Neuronal stem cell (in vitro differentiated cells): ENCODE measurements around the gene SORBS1.

Source experiments
- DNase-seq: peaks from one replicate; pipeline ENCODE4 v3.0.0-alpha.2; 2013; ENCODE audit warnings: low spot score
- H2AFZ ChIP-seq: one replicate; pipeline ENCODE4 v1.6.1; 2013; ENCODE audit warnings: mild to moderate bottlenecking, low read length, inconsistent platforms
- H2AK5ac ChIP-seq: 2 replicates; pipeline ENCODE4 v1.6.1; 2013; ENCODE audit warnings: low read depth, mild to moderate bottlenecking, inconsistent platforms, low read length, moderate library complexity, mixed read lengths
- H2BK120ac ChIP-seq: 2 replicates; pipeline ENCODE4 v1.6.1; 2013; ENCODE audit warnings: low read depth, mild to moderate bottlenecking, inconsistent platforms, low read length, moderate library complexity, mixed read lengths
- H2BK12ac ChIP-seq: one replicate; pipeline ENCODE4 v1.6.1; 2013; ENCODE audit warnings: low read length, inconsistent platforms
- H2BK15ac ChIP-seq: 2 replicates; pipeline ENCODE4 v1.6.1; 2013; ENCODE audit warnings: mild to moderate bottlenecking, low read length, inconsistent platforms, mixed read lengths
- H2BK5ac ChIP-seq: one replicate; pipeline ENCODE4 v1.6.1; 2013; ENCODE audit warnings: inconsistent platforms, mild to moderate bottlenecking, low read length, moderate library complexity
- H3K14ac ChIP-seq: one replicate; pipeline ENCODE4 v1.6.1; 2013; ENCODE audit warnings: low read length, inconsistent platforms
- H3K18ac ChIP-seq: 2 replicates; pipeline ENCODE4 v1.6.1; 2013; ENCODE audit warnings: low read length, inconsistent platforms
- H3K23ac ChIP-seq: 2 replicates; pipeline ENCODE4 v1.6.1; 2013; ENCODE audit warnings: low read depth, mild to moderate bottlenecking, mixed read lengths, low read length, inconsistent platforms; ENCODE audit not compliant: poor library complexity
- H3K27ac ChIP-seq: replicated peaks from 3 replicates; pipeline ENCODE4 v1.5.1; 2013; ENCODE audit warnings: low read length, inconsistent platforms
- H3K27me3 ChIP-seq, 3 experiments: 2 replicates each; pipeline ENCODE4 v1.6.1; 2013; ENCODE audit warnings: low read length in 3 of 3, mild to moderate bottlenecking in 2 of 3, inconsistent platforms in 1 of 3, low read depth in 1 of 3, mixed read lengths in 1 of 3, moderate library complexity in 1 of 3; ENCODE audit not compliant: control insufficient read depth in 3 of 3, insufficient read depth in 3 of 3
- H3K36me3 ChIP-seq, 2 donors: replicated peaks in 1 of 2; 2 replicates each; pipeline ENCODE4 v1.6.1; 2013; ENCODE audit warnings: low read length in 2 of 2; ENCODE audit not compliant: control insufficient read depth in 2 of 2, insufficient read depth in 2 of 2
- H3K4ac ChIP-seq: 2 replicates; pipeline ENCODE4 v1.6.1; 2013; ENCODE audit warnings: inconsistent platforms, mild to moderate bottlenecking, low read length, moderate library complexity
- H3K4me1 ChIP-seq, 2 donors: 1 replicate in 1 of 2; 2 replicates in 1 of 2; pipeline ENCODE4 v1.6.1; 2013; ENCODE audit warnings: low read length in 2 of 2, low read depth in 1 of 2; ENCODE audit not compliant: control insufficient read depth in 2 of 2, insufficient read depth in 1 of 2
- H3K4me2 ChIP-seq: one replicate; pipeline ENCODE4 v1.6.1; 2013; ENCODE audit warnings: mild to moderate bottlenecking, low read length, inconsistent platforms; ENCODE audit not compliant: insufficient read depth, poor library complexity, severe bottlenecking
- H3K4me3 ChIP-seq, 2 donors: 2 replicates each; pipeline ENCODE4 v1.5.1; 2013; ENCODE audit warnings: low read length in 2 of 2, mild to moderate bottlenecking in 2 of 2, inconsistent platforms in 1 of 2, moderate library complexity in 1 of 2
- H3K79me1 ChIP-seq: one replicate; pipeline ENCODE4 v1.6.1; 2013; ENCODE audit warnings: low read depth, mild to moderate bottlenecking, inconsistent platforms, low read length, moderate library complexity
- H3K9ac ChIP-seq: one replicate; pipeline ENCODE4 v1.6.1; 2013; ENCODE audit warnings: mild to moderate bottlenecking, low read depth, low read length, inconsistent platforms; ENCODE audit not compliant: poor library complexity
- H3K9me3 ChIP-seq, 2 donors: replicated peaks in 1 of 2; 2 replicates each; pipeline versions ENCODE3 to v1.6.1; 2013; ENCODE audit warnings: low read length in 2 of 2, mild to moderate bottlenecking in 2 of 2, inconsistent platforms in 1 of 2, low read depth in 1 of 2, mixed read lengths in 1 of 2, moderate library complexity in 1 of 2; ENCODE audit not compliant: control insufficient read depth in 2 of 2, insufficient read depth in 1 of 2
- H4K8ac ChIP-seq: one replicate; pipeline ENCODE4 v1.6.1; 2013; ENCODE audit warnings: low read depth, mild to moderate bottlenecking, inconsistent platforms, low read length, moderate library complexity
- H4K91ac ChIP-seq: one replicate; pipeline ENCODE4 v1.6.1; 2013; ENCODE audit warnings: low read length, low read depth, mild to moderate bottlenecking, inconsistent platforms; ENCODE audit not compliant: poor library complexity
- WGBS, 2 donors: extraction: QIAGEN DNeasy Blood & Tissue Kit; methylation state at CpG; one replicate each; pipeline ENCODE4 v1.1.7; 2013; ENCODE audit warnings: missing lambda C conversion rate in 2 of 2, mixed read lengths in 1 of 2; ENCODE audit not compliant: insufficient read length in 2 of 2, insufficient replicate concordance in 1 of 2; ENCODE audit errors: extremely low coverage in 2 of 2; 5-methylcytosine and 5-hydroxymethylcytosine counted together

SORBS1 gene

GRCh38 chr10:95374597-95375209 is 186.5 kb downstream of the SORBS1 start:
- Histone ChIP-seq H3K4me2 (no peak overlapping the region), H2BK15ac (no peak overlapping the region), H3K27me3 (no peaks in the 10 kb centered on the region), H3K23ac (no peak overlapping the region), H3K79me1 (no peaks in the 10 kb centered on the region), H3K9ac (no peak overlapping the region), H3K27ac (no peak overlapping the region), H3K18ac (no peak overlapping the region), H3K36me3 (no peaks in the 10 kb centered on the region), H2BK5ac (no peak overlapping the region), H3K4ac (no peak overlapping the region), H4K8ac (no peak overlapping the region), H2AK5ac (no peak overlapping the region), H3K14ac (no peak overlapping the region), H2BK12ac (no peak overlapping the region), H3K4me1 (peaks cover 5 to 7% of the 10 kb centered on the region in 2 donors), H4K91ac (no peak overlapping the region), H3K4me3 (no peak overlapping the region), H2BK120ac (no peak overlapping the region), H2AFZ (no peak overlapping the region), H3K9me3 (no peaks in the 10 kb centered on the region)
- DNase-seq = peak; percentile 82
- WGBS, 2 donors = no CpG with 5 or more reads among the region's 5 CpGs

- Histone ChIP-seq H2AFZ (no peak overlapping the region), H3K4me1 (peaks cover 5 to 7% of the 10 kb centered on the region in 2 donors), H4K8ac (no peak overlapping the region), H3K9me3 (no peaks in the 10 kb centered on the region), H3K4ac (no peak overlapping the region), H2BK15ac (no peak overlapping the region), H4K91ac (no peak overlapping the region), H2AK5ac (no peak overlapping the region), H3K14ac (no peak overlapping the region), H3K23ac (no peak overlapping the region), H2BK5ac (no peak overlapping the region), H3K4me2 (no peak overlapping the region), H3K9ac (no peak overlapping the region), H3K79me1 (no peaks in the 10 kb centered on the region), H3K4me3 (no peak overlapping the region), H3K27ac (no peak overlapping the region), H3K36me3 (peaks cover 0 to 2% of the 10 kb centered on the region in 2 donors), H3K18ac (no peak overlapping the region), H2BK12ac (no peak overlapping the region), H2BK120ac (no peak overlapping the region), H3K27me3 (no peaks in the 10 kb centered on the region)
- DNase-seq = no peak
These were observed 187.5 kb downstream of the SORBS1 start for GRCh38 chr10:95373660-95374059.

- H2AK5ac ChIP-seq = no peak overlapping the region
These were observed 196.8 kb downstream of the SORBS1 start for GRCh38 chr10:95364342-95364741.

GRCh38 chr10:95363303-95363912 is 197.8 kb downstream of the SORBS1 start:
- no peak overlapping the region for H3K4me3 ChIP-seq
- H3K27ac ChIP-seq = no peak overlapping the region
- no peak overlapping the region for H3K9ac ChIP-seq
- H2BK5ac ChIP-seq = no peak overlapping the region
- H2BK12ac ChIP-seq = no peak overlapping the region
- no peak overlapping the region for H2AFZ ChIP-seq
- no peaks in the 10 kb centered on the region for H3K27me3 ChIP-seq
- H3K14ac ChIP-seq = no peak overlapping the region
- H3K36me3 ChIP-seq = no peaks in the 10 kb centered on the region
- H3K18ac ChIP-seq = no peak overlapping the region
- no peak overlapping the region for H2BK120ac ChIP-seq
- no CpG with 5 or more reads among the region's 2 CpGs for WGBS, 2 donors
- H4K8ac ChIP-seq = no peak overlapping the region
- no peak overlapping the region for H3K23ac ChIP-seq
- no peak overlapping the region for H2AK5ac ChIP-seq
- H3K4me1 ChIP-seq = no peaks in the 10 kb centered on the region
- H3K4ac ChIP-seq = no peak overlapping the region
- DNase-seq = peak; percentile 70
- no peak overlapping the region for H2BK15ac ChIP-seq
- no peak overlapping the region for H3K4me2 ChIP-seq
- no peaks in the 10 kb centered on the region for H3K9me3 ChIP-seq
- no peaks in the 10 kb centered on the region for H3K79me1 ChIP-seq
- H4K91ac ChIP-seq = no peak overlapping the region

More at GRCh38 chr10:95364342-95364741, 196.8 kb downstream of the SORBS1 start:
- Histone ChIP-seq H2BK120ac (no peak overlapping the region), H2BK12ac (no peak overlapping the region), H2BK5ac (no peak overlapping the region), H3K4me1 (no peaks in the 10 kb centered on the region), H3K18ac (no peak overlapping the region), H3K9me3 (no peaks in the 10 kb centered on the region), H2BK15ac (no peak overlapping the region), H3K4me2 (no peak overlapping the region), H3K36me3 (no peaks in the 10 kb centered on the region), H3K79me1 (no peaks in the 10 kb centered on the region), H3K27me3 (no peaks in the 10 kb centered on the region), H4K91ac (no peak overlapping the region), H4K8ac (no peak overlapping the region), H3K4me3 (no peak overlapping the region), H3K4ac (no peak overlapping the region), H3K27ac (no peak overlapping the region), H2AFZ (no peak overlapping the region), H3K23ac (no peak overlapping the region), H3K14ac (no peak overlapping the region), H3K9ac (no peak overlapping the region)
- WGBS, 2 donors = no CpG with 5 or more reads among the region's 6 CpGs
- DNase-seq = no peak
